ENCODE measurements around the gene NSD2. TPM values are rescaled to one million over a fixed set of nuclear protein-coding genes. Genes with fewer than 3 reads are reported as not detected.

NSD2 gene
- total RNA-seq, 4 donors from 2014 or later: 25.3 to 46.7 (median 27.4) TPM

DNA sequence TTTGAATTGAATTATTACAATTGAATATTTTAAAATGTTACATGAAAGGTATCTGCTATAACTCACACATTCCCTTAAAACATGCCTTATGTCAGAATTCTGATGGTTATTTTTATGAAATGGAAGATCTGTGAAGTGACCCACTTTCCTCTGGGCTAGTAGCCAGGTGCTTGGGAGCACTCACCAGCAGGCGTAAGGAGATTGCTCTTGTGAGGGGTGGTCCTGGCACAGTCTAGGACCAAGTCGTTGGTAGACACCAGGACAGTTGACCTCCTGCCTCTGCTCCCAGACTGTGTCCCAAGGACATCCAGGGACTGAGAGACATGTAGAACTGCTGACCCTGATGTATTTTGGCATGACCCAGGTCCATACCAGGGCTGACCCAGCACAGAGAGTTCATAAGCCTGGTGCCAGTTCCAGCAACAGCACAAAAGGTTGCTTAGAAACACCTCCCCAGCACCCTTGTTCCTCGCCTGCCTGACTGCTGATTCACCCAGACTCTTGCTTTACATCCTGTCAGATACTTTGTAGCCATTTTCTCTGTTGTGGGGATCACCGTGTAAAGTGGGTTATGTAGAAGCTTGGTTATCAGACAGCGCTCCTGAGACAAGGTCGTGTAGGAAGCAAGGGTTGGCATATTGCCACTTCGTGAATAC is 89.1 kb downstream of the NSD2 start:
- 95% methylated on average over 7 of the region's 7 CpGs for WGBS
- Histone ChIP-seq H3K27ac (no peak overlapping the region), H3K4me3 (no peak overlapping the region), H3K4me1 (no peaks in the 10 kb centered on the region), H3K27me3 (no peaks in the 10 kb centered on the region), H3K36me3 (peaks cover 57% of the 10 kb centered on the region), H3K9me3 (no peaks in the 10 kb centered on the region)
- DNase-seq (ENCODE audit: low spot score in 2 of 2): no peak
- TF ChIP-seq, protein P1, sequence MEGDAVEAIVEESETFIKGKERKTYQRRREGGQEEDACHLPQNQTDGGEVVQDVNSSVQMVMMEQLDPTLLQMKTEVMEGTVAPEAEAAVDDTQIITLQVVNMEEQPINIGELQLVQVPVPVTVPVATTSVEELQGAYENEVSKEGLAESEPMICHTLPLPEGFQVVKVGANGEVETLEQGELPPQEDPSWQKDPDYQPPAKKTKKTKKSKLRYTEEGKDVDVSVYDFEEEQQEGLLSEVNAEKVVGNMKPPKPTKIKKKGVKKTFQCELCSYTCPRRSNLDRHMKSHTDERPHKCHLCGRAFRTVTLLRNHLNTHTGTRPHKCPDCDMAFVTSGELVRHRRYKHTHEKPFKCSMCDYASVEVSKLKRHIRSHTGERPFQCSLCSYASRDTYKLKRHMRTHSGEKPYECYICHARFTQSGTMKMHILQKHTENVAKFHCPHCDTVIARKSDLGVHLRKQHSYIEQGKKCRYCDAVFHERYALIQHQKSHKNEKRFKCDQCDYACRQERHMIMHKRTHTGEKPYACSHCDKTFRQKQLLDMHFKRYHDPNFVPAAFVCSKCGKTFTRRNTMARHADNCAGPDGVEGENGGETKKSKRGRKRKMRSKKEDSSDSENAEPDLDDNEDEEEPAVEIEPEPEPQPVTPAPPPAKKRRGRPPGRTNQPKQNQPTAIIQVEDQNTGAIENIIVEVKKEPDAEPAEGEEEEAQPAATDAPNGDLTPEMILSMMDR (IDR thresholded peaks at IDR 0.05): no peak
- TF ChIP-seq POLR2A (IDR thresholded peaks at IDR 0.05) (no peak), POLR2AphosphoS5 (IDR thresholded peaks at IDR 0.05) (no peak), EP300 (IDR thresholded peaks at IDR 0.05) (no peak)

DNA sequence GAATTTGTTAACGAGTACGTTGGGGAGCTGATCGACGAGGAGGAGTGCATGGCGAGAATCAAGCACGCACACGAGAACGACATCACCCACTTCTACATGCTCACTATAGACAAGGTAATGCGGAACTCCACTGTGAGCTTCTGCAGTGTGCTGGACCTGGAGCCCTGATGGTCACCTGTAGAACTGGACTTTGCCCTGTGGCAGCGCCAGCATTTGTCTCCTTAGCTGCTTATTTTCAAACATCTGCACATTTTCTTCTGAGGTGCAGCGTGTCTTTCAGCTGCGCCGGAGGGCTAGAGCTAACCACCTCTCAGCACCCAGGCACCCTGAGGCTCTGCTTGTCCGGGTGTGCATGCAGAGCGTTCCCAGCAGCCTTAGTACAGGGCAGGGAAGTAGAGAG is 89.8 kb downstream of the NSD2 start:
- no peak for TF ChIP-seq POLR2A (IDR thresholded peaks at IDR 0.05)
- TF ChIP-seq POLR2AphosphoS5 (IDR thresholded peaks at IDR 0.05): no peak
- no peak for TF ChIP-seq EP300 (IDR thresholded peaks at IDR 0.05)
- TF ChIP-seq, protein P1 (IDR thresholded peaks at IDR 0.05): no peak
- no peaks in the 10 kb centered on the region for H3K9me3 ChIP-seq
- no peaks in the 10 kb centered on the region for H3K4me1 ChIP-seq
- H3K27me3 ChIP-seq: no peaks in the 10 kb centered on the region
- H3K4me3 ChIP-seq: no peak overlapping the region
- peaks cover 52% of the 10 kb centered on the region for H3K36me3 ChIP-seq
- no peak for DNase-seq (ENCODE audit: low spot score in 2 of 2)
- 92% methylated on average over 15 of the region's 15 CpGs for WGBS
- no peak overlapping the region for H3K27ac ChIP-seq

DNA sequence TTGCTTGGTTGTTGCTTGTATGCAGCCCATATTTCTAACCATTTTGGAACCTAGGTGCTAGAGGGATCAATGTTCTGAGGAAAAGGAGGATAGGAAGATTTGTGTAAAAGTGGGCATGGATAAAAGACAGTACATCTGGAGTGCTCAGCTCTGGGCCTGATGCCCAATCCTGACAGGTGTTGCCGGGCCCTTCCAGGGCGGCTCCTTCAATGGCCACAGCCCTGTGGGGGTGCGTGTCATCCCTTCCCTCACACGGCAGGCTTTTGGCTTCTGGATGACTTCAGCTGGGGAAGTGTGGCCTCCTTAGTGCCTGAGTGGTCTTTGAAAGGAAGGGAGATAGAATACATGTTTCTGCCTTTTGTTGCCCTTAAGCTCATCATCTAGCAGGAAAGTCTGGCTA is 90.4 kb downstream of the NSD2 start:
- H3K9me3 ChIP-seq: no peaks in the 10 kb centered on the region
- H3K27ac ChIP-seq: no peak overlapping the region
- H3K27me3 ChIP-seq: no peaks in the 10 kb centered on the region
- peaks cover 52% of the 10 kb centered on the region for H3K36me3 ChIP-seq
- no peak overlapping the region for H3K4me3 ChIP-seq
- TF ChIP-seq EP300 (IDR thresholded peaks at IDR 0.05): no peak
- no peak for TF ChIP-seq POLR2A (IDR thresholded peaks at IDR 0.05)
- no peak for TF ChIP-seq POLR2AphosphoS5 (IDR thresholded peaks at IDR 0.05)
- TF ChIP-seq, protein P1 (IDR thresholded peaks at IDR 0.05): no peak
- no peak for DNase-seq (ENCODE audit: low spot score in 2 of 2)
- WGBS: 69% methylated on average over 4 of the region's 4 CpGs
- no peaks in the 10 kb centered on the region for H3K4me1 ChIP-seq

DNA sequence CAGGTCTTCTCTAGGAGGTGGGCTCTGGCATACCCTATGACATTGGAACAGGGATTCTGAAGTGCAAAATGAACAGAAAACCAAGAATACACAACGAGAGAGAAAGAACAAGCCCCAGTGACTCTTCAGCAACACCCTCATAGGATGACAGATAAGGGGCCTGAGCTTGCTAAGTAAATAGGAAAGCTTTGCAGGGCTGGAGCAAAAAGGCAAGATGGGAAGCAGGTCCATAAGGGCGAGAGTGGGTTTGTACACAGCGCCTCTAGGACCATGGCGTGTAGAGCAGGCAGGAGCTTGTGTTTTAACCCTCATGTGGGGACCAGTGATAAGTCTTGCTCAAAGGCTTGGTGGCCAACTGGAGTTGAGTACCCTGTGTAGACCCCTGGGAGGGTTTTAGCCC is 91.8 kb downstream of the NSD2 start:
- no peak for DNase-seq (ENCODE audit: low spot score in 2 of 2)
- H3K9me3 ChIP-seq: no peaks in the 10 kb centered on the region
- no peaks in the 10 kb centered on the region for H3K27me3 ChIP-seq
- WGBS: 83% methylated on average over 4 of the region's 4 CpGs
- peaks cover 49% of the 10 kb centered on the region for H3K36me3 ChIP-seq
- H3K27ac ChIP-seq: no peak overlapping the region
- no peak overlapping the region for H3K4me3 ChIP-seq
- TF ChIP-seq, protein P1 (IDR thresholded peaks at IDR 0.05): no peak
- no peak for TF ChIP-seq EP300 (IDR thresholded peaks at IDR 0.05)
- no peak for TF ChIP-seq POLR2A (IDR thresholded peaks at IDR 0.05)
- TF ChIP-seq POLR2AphosphoS5 (IDR thresholded peaks at IDR 0.05): no peak
- no peaks in the 10 kb centered on the region for H3K4me1 ChIP-seq

DNA sequence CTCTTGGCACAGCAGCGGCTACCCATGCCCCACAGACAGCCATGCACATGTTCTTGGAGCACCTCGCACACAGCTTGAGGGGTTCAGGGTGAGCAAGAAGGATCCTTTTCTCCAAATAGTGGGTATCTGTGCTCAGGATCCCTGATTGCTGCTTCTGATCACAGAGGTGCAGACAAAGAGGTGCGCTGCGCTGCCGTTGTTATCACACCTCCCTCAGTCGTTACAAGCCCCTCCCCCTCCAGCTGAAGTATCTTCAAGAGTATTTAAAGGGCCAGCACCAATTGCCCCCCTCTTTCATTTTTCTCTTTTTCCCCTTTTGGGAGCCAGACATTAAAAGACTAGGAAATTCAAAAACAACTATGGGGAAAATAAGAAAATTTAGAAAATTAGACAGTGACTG is 93.2 kb downstream of the NSD2 start:
- Histone ChIP-seq H3K27ac (no peak overlapping the region), H3K27me3 (no peaks in the 10 kb centered on the region), H3K9me3 (no peaks in the 10 kb centered on the region), H3K4me3 (no peak overlapping the region), H3K4me1 (no peaks in the 10 kb centered on the region), H3K36me3 (peaks cover 43% of the 10 kb centered on the region)
- 85% methylated on average over 6 of the region's 6 CpGs for WGBS
- DNase-seq (ENCODE audit: low spot score in 2 of 2): no peak
- TF ChIP-seq, protein P1 (IDR thresholded peaks at IDR 0.05): no peak
- TF ChIP-seq POLR2AphosphoS5 (IDR thresholded peaks at IDR 0.05): no peak
- no peak for TF ChIP-seq POLR2A (IDR thresholded peaks at IDR 0.05)
- TF ChIP-seq EP300 (IDR thresholded peaks at IDR 0.05): no peak

All from suprapubic skin (tissue), 4 donors.